ENCODE data around the gene FHIT. TPM values are rescaled to one million over a fixed set of nuclear protein-coding genes. Genes with fewer than 3 reads are reported as not detected.

The FHIT gene
- total RNA-seq, 1 experiment from 2014 or later, result 9.8 TPM

- Histone ChIP-seq H3K4me1 (replicated peaks; ENCODE audit: insufficient read depth) (no peaks in the 10 kb centered on the region), H3K79me2 (ENCODE audit: low read depth) (no peaks in the 10 kb centered on the region), H3K4me3 (no peak overlapping the region), H3K9me3 (ENCODE audit: insufficient read depth, low read depth) (no peaks in the 10 kb centered on the region), H3F3A (ENCODE audit: insufficient read depth, low read depth) (no peaks in the 10 kb centered on the region), H3K27me3 (ENCODE audit: insufficient read depth, low read depth) (no peaks in the 10 kb centered on the region), H3K27ac (no peak overlapping the region), H3K36me3 (ENCODE audit: low read depth) (no peaks in the 10 kb centered on the region), H3K4me2 (no peak overlapping the region), H4K20me1 (ENCODE audit: insufficient read depth) (no peaks in the 10 kb centered on the region), H3K9me2 (ENCODE audit: insufficient read depth) (no peaks in the 10 kb centered on the region), H2AFZ (no peak overlapping the region)
- POLR2A ChIA-PET (ENCODE audit: unreplicated experiment), result no interaction called here
- TF ChIP-seq EZH2 (IDR thresholded peaks at IDR 0.05; ENCODE audit: low read depth) (no peak), CTCF (conservative IDR thresholded peaks at IDR 0.05) (no peak)
- CTCF ChIA-PET, result no interaction called here
- intact Hi-C loops (cut with micrococcal nuclease; ENCODE audit: unreplicated experiment), result no loop called here
- no peak for DNase-seq
- no TSS peak for BruUV-seq (replicated peaks)
Observed at GRCh38 chr3:60364475-60364874, 886.8 kb downstream of the FHIT start.

- no peak for DNase-seq
- H3K9me2 ChIP-seq (ENCODE audit: insufficient read depth), result no peaks in the 10 kb centered on the region
- H4K20me1 ChIP-seq (ENCODE audit: insufficient read depth), result no peaks in the 10 kb centered on the region
- H3K79me2 ChIP-seq (ENCODE audit: low read depth), result no peaks in the 10 kb centered on the region
- intact Hi-C loops (cut with micrococcal nuclease; ENCODE audit: unreplicated experiment), result no loop called here
- no peak overlapping the region for H3K4me2 ChIP-seq
- BruUV-seq (replicated peaks), result no TSS peak
- no peak overlapping the region for H3K27ac ChIP-seq
- TF ChIP-seq EZH2 (IDR thresholded peaks at IDR 0.05; ENCODE audit: low read depth) (no peak), CTCF (conservative IDR thresholded peaks at IDR 0.05) (no peak)
- no peak overlapping the region for H2AFZ ChIP-seq
- no peaks in the 10 kb centered on the region for H3K27me3 ChIP-seq (ENCODE audit: insufficient read depth, low read depth)
- no peaks in the 10 kb centered on the region for H3K4me1 ChIP-seq (replicated peaks; ENCODE audit: insufficient read depth)
- no peaks in the 10 kb centered on the region for H3F3A ChIP-seq (ENCODE audit: insufficient read depth, low read depth)
- POLR2A ChIA-PET (ENCODE audit: unreplicated experiment), result no interaction called here
- CTCF ChIA-PET, result no interaction called here
- H3K36me3 ChIP-seq (ENCODE audit: low read depth), result no peaks in the 10 kb centered on the region
- H3K4me3 ChIP-seq, result no peak overlapping the region
- no peaks in the 10 kb centered on the region for H3K9me3 ChIP-seq (ENCODE audit: insufficient read depth, low read depth)
Observed at GRCh38 chr3:60363817-60364216, 887.4 kb downstream of the FHIT start.

GRCh38 chr3:60355825-60356224 is 895.4 kb downstream of the FHIT start:
- Histone ChIP-seq H2AFZ (no peak overlapping the region), H4K20me1 (ENCODE audit: insufficient read depth) (no peaks in the 10 kb centered on the region), H3K4me3 (no peak overlapping the region), H3K27me3 (ENCODE audit: insufficient read depth, low read depth) (no peaks in the 10 kb centered on the region), H3K4me1 (replicated peaks; ENCODE audit: insufficient read depth) (no peaks in the 10 kb centered on the region), H3K9me2 (ENCODE audit: insufficient read depth) (no peaks in the 10 kb centered on the region), H3K4me2 (no peak overlapping the region), H3F3A (ENCODE audit: insufficient read depth, low read depth) (no peaks in the 10 kb centered on the region), H3K9me3 (ENCODE audit: insufficient read depth, low read depth) (no peaks in the 10 kb centered on the region), H3K27ac (no peak overlapping the region), H3K36me3 (ENCODE audit: low read depth) (no peaks in the 10 kb centered on the region), H3K79me2 (ENCODE audit: low read depth) (no peaks in the 10 kb centered on the region)
- DNase-seq, result no peak
- no TSS peak for BruUV-seq (replicated peaks)
- TF ChIP-seq EZH2 (IDR thresholded peaks at IDR 0.05; ENCODE audit: low read depth) (no peak), CTCF (conservative IDR thresholded peaks at IDR 0.05) (no peak)
- intact Hi-C loops (cut with micrococcal nuclease; ENCODE audit: unreplicated experiment), result no loop called here
- ChIA-PET CTCF (no interaction called here), POLR2A (ENCODE audit: unreplicated experiment) (no interaction called here)

Data from PC-9 (cell line).